Aorta (tissue), 5 donors: ENCODE measurements around the gene ZNF57. TPM values are rescaled to one million over a fixed set of nuclear protein-coding genes. Genes with fewer than 3 reads are reported as not detected.

Experiments
- ATAC-seq: fragments of 200-7000 bp; cut with Tn5 transposase; one replicate; pipeline ENCODE4 v1.9.1; 2022; ENCODE audit warnings: moderate library complexity; ENCODE audit not compliant: low FRiP score
- DNase-seq, 2 donors: peaks; one replicate each; pipeline ENCODE4 v3.0.0-alpha.2; 2020
- H3K27ac ChIP-seq, 2 donors: one replicate each; pipeline ENCODE4 v1.5.1; 2013; ENCODE audit warnings: low read length in 2 of 2, mild to moderate bottlenecking in 2 of 2, moderate library complexity in 2 of 2, control low read depth in 1 of 2, inconsistent platforms in 1 of 2, low read depth in 1 of 2
- H3K27me3 ChIP-seq, 2 donors: one replicate each; pipeline ENCODE4 v1.6.1; 2013; ENCODE audit warnings: control low read depth in 1 of 2, low read length in 1 of 2, mild to moderate bottlenecking in 1 of 2, moderate library complexity in 1 of 2; ENCODE audit not compliant: insufficient read depth in 2 of 2, control insufficient read depth in 1 of 2
- H3K36me3 ChIP-seq, 2 donors: one replicate each; pipeline ENCODE4 v1.6.1; 2013; ENCODE audit warnings: control low read depth in 1 of 2, low read length in 1 of 2, mild to moderate bottlenecking in 1 of 2; ENCODE audit not compliant: insufficient read depth in 2 of 2, control insufficient read depth in 1 of 2
- H3K4me1 ChIP-seq, 2 donors: one replicate each; pipeline ENCODE4 v1.6.1; 2013; ENCODE audit warnings: low read length in 2 of 2, control low read depth in 1 of 2, mild to moderate bottlenecking in 1 of 2, moderate library complexity in 1 of 2; ENCODE audit not compliant: insufficient read depth in 2 of 2, control insufficient read depth in 1 of 2
- H3K4me3 ChIP-seq, 2 donors: one replicate each; pipeline ENCODE4 v1.5.1; 2013; ENCODE audit warnings: low read length in 2 of 2, control low read depth in 1 of 2, mild to moderate bottlenecking in 1 of 2
- H3K9me3 ChIP-seq: one replicate; pipeline ENCODE4 v1.6.1; 2013; ENCODE audit warnings: mild to moderate bottlenecking, low read length; ENCODE audit not compliant: control insufficient read depth
- WGBS, 2 donors: extraction: QIAGEN DNeasy Blood & Tissue Kit; methylation state at CpG; one replicate each; pipeline ENCODE4 v1.1.7; 2013; 5-methylcytosine and 5-hydroxymethylcytosine counted together
- intact Hi-C, 2 donors: fragments of 100-400 bp; cut with DNase I; formaldehyde crosslinking; loops; one replicate each; pipeline versions ENCODE4 v1.14.2 to v1.15.0; 2022
- long read RNA-seq, 2 donors: library from polyadenylated mRNA; unstranded; transcript quantifications; one replicate each; pipeline ENCODE4 v2.0.0, GENCODE V29; 2020 to 2021
- polyA plus RNA-seq, 2 donors: library from polyadenylated mRNA; stranded (reverse); fragments of 200-250 nt; gene quantifications; one replicate each; pipeline ENCODE4 v1.2.3, GENCODE V29; 2013
- total RNA-seq, 2 donors: library from RNA; stranded (reverse); fragmentation: NEBNext Ultra II Directional; extraction: Animal tissue kit (Norgen Biotek cat#: 25700); gene quantifications; one replicate each; pipeline ENCODE4 v1.2.1, GENCODE V29; 2021
- donor health status: healthy with polysubstance abuse.
- donor health status: Bipolar disorder and iron deficiency.
- donor health status: DM: no; HTN: no; CAD: no.
- donor health status: DM: no; HTN: no; CAD: no.
- donor health status: DM: yes; HTN: yes; CAD: no.

Gene ZNF57
- total RNA-seq = 1 to 10 TPM; 2.7 to 4.1 TPM
- 1 to 10 TPM; 2.5 to 3.3 TPM for polyA plus RNA-seq
- long read RNA-seq, donor 1, transcript ZNF57-201 (4 exons, 2,003 nt) = major isoform, 11 of 12 reads
- long read RNA-seq, donor 1, partial matches to known transcripts = 0 of 12 reads
- long read RNA-seq, donor 1, other reads (novel, unspliced or antisense) = 0 of 12 reads
- long read RNA-seq, donor 2, partial matches to known transcripts = 1 of 3 reads
- long read RNA-seq, donor 2, other reads (novel, unspliced or antisense) = 0 of 3 reads

DNA sequence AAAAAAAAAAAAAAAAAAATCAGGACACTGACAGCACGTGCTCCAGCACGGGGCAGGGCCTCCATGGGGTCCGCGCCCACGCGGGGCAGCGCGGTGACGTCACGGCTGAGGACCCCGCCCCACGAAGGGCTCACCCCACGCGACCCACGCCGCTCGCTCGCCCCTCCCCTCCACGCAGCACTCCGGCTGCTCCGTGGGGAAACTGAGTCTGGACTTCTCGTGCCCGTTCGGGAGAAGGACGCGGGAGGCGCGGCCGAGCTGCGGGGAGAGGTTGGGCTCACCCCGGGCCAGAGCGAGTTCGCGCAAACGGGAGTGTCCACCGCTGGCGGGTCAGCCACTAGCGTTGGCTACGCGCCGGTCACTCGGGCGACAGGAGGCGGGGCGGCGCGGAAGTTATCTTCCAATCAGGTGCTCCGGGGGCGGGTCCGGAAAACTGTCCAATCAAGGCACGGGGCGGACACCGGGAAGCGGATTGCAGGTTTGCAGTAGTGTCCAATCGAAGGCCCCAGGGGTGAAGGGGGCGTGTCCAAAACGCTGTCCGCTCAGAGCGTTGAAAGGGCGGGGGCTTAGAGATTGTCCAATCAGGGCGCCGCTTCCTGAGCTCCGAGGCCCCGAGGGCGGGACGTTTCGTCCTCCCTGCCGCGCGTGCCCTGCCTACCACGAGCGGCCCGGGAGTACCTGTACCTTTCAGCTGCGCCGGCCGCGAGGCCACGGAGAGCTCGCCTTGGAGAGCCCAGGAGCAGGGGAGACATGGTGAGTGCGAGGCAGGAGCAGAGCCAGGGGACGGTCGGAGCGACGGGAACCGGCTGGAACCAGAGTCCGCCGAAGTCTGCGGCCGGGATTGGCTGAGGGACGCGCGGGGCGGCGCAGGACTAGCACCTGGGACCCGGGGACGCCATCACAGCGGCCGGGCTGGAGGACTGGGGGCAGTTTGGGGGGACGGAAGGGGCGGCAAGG lies at the start of gene ZNF57:
Gene ZNF57 (plus strand): TSS at position 633 of the 957 bp plus-strand sequence. CDS start 118 bp downstream, at position 751.
- H3K27ac ChIP-seq = peak within 1 kb of the TSS in 1 of 2 donors; percentile 43
- intact Hi-C loops = loop anchor here in 1 of 2 donors (1.0 kb wide), 2 partner anchors 50 to 59 kb away; partner anchors contain the start of gene ZNF555
- WGBS, 2 donors = 0 to 1% methylated on average over 94 to 100 of the region's 100 CpGs
- no peaks in the 10 kb centered on the region for H3K36me3 ChIP-seq
- no peaks in the 10 kb centered on the region for H3K9me3 ChIP-seq
- no peaks in the 10 kb centered on the region for H3K4me1 ChIP-seq
- H3K27me3 ChIP-seq = no peaks in the 10 kb centered on the region
- DNase-seq (peak; percentile 100), ATAC-seq (peak; percentile 99)
- H3K4me3 ChIP-seq = peak within 1 kb of the TSS; percentile 37 to 57

DNA sequence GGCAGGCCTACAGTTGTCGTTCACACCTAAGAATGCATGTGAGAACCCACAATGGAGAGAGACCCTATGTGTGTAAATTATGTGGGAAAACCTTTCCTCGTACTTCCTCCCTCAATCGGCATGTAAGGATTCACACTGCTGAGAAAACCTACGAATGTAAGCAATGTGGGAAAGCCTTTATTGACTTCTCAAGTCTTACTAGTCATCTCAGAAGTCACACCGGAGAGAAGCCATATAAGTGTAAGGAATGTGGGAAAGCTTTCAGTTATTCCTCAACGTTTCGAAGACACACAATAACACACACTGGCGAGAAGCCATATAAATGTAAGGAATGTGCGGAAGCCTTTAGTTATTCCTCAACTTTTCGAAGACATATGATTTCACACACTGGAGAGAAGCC lies 48.1 kb upstream of the ZNF57 start:
- 96 to 97% methylated on average over 10 of the region's 10 CpGs for WGBS, 2 donors
- H3K4me3 ChIP-seq = no peak overlapping the region
- H3K36me3 ChIP-seq = peaks cover 14 to 32% of the 10 kb centered on the region in 2 donors
- H3K4me1 ChIP-seq = no peaks in the 10 kb centered on the region
- ATAC-seq (no peak), DNase-seq (no peak)
- no peaks in the 10 kb centered on the region for H3K27me3 ChIP-seq
- H3K27ac ChIP-seq = no peak overlapping the region
- intact Hi-C loops = no loop called here
- H3K9me3 ChIP-seq = peaks cover 26% of the 10 kb centered on the region

DNA sequence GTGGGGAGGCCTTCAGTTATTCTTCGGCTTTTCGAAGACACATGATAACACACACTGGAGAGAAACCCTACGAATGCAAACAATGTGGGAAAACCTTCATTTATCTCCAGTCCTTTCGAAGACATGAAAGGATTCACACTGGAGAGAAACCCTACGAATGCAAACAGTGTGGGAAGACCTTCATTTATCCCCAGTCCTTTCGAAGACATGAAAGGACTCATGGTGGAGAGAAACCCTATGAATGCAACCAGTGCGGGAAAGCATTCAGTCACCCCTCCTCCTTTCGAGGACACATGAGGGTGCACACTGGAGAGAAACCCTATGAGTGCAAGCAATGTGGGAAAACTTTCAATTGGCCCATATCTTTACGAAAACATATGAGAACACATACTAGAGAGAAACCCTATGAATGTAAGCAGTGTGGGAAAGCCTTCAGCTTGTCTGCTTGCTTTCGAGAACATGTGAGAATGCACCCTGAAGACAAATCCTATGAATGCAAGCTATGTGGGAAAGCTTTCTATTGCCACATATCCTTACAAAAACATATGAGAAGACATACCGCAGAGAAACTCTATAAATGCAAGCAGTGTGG lies 47.6 kb upstream of the ZNF57 start:
- Histone ChIP-seq H3K36me3 (peaks cover 14 to 32% of the 10 kb centered on the region in 2 donors), H3K9me3 (peaks cover 29% of the 10 kb centered on the region), H3K4me1 (no peaks in the 10 kb centered on the region), H3K27ac (no peak overlapping the region), H3K4me3 (no peak overlapping the region), H3K27me3 (no peaks in the 10 kb centered on the region)
- no peak for ATAC-seq
- DNase-seq = no peak
- 98 to 99% methylated on average over 11 of the region's 11 CpGs for WGBS, 2 donors
- intact Hi-C loops = no loop called here

DNA sequence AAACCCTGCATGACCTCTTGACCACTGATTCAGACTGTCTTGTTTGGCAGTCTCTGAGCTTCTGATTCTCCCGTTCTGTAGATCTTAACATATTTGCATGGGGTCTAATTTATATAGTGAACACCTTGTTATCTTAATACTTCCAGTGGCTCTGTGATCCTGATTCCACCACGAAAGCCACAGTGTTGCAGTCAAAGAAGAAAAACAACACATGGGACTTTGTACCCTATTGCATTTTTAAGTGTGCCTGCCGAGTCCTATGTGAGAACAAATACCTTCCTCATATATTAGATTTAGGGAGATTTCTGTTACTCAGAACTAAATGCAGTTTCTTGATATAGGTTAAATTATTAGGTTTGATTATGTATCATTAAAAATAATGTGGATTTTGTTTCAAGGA lies 45.9 kb upstream of the ZNF57 start:
- no peak for ATAC-seq
- H3K9me3 ChIP-seq = peaks cover 36% of the 10 kb centered on the region
- no peak overlapping the region for H3K4me3 ChIP-seq
- WGBS, 2 donors = 97 to 99% methylated on average over 3 of the region's 3 CpGs
- no peak overlapping the region for H3K27ac ChIP-seq
- intact Hi-C loops = no loop called here
- no peaks in the 10 kb centered on the region for H3K4me1 ChIP-seq
- peaks cover 14 to 32% of the 10 kb centered on the region in 2 donors for H3K36me3 ChIP-seq
- no peak for DNase-seq
- H3K27me3 ChIP-seq = no peaks in the 10 kb centered on the region

DNA sequence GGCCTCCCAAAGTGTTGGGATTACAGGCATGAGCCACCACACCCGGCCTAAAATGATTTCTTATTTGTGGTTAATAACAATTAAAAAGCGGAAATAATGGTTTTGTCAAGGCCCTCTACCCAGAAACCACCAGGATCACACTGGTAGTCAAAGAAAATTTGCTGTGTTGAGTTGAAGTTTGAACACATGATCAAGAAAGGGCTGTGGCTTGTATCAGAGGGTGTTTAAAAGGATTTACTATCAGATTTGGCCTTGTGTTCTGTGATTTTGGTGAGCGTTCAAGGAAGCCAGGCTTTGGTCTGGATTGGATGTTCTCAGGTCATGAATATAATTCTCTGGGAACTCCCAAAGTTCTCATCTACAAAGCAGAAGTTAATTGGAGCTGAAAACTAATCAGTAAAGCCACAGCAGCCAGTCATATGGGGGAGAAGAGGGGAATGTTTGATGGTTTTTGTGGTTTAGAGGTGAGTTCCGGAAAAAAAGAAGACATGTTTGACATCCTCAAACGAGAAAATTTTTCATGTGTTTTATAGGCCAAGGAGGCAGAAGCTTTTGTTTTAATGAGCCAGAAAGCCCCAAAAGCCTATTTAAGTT lies 44.2 kb upstream of the ZNF57 start:
- no peak overlapping the region for H3K4me3 ChIP-seq
- intact Hi-C loops = no loop called here
- DNase-seq (no peak), ATAC-seq (no peak)
- 94 to 96% methylated on average over 5 of the region's 5 CpGs for WGBS, 2 donors
- H3K27ac ChIP-seq = no peak overlapping the region
- H3K4me1 ChIP-seq = no peaks in the 10 kb centered on the region
- peaks cover 33% of the 10 kb centered on the region for H3K9me3 ChIP-seq
- no peaks in the 10 kb centered on the region for H3K27me3 ChIP-seq
- peaks cover 13 to 21% of the 10 kb centered on the region in 2 donors for H3K36me3 ChIP-seq

DNA sequence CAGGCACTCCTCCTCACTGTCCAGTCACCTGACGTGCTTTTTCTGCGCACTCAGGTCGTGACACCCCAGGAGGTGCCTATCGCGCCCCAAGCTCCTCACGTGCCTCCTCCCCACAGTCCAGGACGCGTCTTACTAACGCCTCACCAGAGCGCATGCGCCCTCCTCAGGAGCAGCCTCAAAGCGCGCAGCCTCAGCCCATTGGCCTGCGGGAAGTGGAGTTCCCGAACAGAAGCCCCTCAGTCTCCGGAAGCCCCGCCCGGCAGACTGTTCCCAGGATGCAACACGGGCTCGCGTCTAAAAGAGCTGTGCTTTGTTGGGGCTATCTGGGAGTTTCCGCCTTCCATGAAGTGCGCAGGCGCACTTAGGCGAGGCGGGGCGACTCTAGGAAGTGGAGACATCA lies 41.9 kb upstream of the ZNF57 start:
- 67 to 68% methylated on average over 27 of the region's 27 CpGs for WGBS, 2 donors
- Histone ChIP-seq H3K27ac (no peak overlapping the region), H3K4me1 (no peaks in the 10 kb centered on the region), H3K4me3 (no peak overlapping the region), H3K9me3 (peaks cover 18% of the 10 kb centered on the region), H3K27me3 (no peaks in the 10 kb centered on the region), H3K36me3 (no peaks in the 10 kb centered on the region)
- no peak for DNase-seq
- no peak for ATAC-seq
- intact Hi-C loops = no loop called here

DNA sequence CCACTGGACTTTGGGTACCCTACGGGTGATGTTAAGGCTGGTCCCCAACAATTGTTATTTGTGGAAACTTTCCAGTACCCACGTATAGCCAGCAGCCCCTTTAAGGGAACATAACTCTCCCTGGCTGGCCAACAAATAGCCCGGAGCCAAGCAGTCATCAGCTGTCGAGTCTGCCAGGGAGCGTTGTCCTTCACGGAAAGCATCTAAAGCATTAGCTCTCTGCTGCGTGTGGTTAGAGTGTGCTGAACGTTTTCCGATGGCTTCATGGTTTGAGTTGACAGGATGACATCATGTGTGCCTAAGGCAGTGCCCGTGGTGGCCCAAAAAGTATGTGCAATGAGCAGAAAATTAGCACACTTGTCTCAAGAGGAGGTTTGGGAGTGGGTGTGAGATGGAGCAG lies 36.9 kb upstream of the ZNF57 start:
- 63 to 64% methylated on average over 10 of the region's 10 CpGs for WGBS, 2 donors

DNA sequence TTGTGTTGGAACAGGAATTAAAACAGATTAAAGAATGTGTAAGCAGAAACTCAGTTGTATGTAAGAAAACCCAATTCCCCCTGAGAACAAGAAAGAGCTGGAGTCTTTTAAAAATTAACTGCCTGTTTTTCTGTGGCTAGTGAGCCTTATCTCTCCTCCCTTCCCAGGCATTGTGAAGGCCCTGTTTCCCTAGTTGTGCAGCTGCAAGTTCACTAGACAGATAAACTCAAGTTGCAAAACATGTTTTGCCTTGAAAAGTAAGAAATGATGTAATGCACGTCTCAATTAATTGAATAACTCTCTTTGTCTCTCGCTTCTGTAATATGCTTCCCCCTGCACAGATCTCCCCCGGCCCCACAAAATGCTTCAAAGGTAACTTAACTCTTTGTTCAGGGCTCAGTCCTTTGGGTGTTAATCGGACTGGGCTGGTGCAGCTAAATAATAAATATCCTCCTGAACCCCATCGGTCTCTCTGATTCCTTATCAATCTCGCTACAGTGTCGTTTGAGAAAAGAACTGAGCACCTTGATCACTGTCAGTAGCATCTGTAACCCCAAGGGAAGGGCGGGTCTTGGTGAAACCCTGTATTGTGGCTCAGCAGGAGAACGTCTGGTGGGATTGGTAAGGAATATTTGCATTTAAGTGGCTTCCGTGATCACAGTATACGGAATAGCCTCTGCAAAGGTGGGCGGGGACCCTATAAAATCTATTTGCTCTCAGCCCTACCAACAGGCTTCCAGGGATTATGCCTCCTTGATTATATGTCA lies 35.2 kb upstream of the ZNF57 start:
- ATAC-seq (no peak), DNase-seq (no peak)
- Histone ChIP-seq H3K27ac (no peak overlapping the region), H3K9me3 (peaks cover 2% of the 10 kb centered on the region), H3K27me3 (no peaks in the 10 kb centered on the region), H3K36me3 (no peaks in the 10 kb centered on the region), H3K4me3 (no peak overlapping the region), H3K4me1 (no peaks in the 10 kb centered on the region)
- intact Hi-C loops = no loop called here
- WGBS, 2 donors = 72 to 78% methylated on average over 12 of the region's 12 CpGs

More for the DNA sequence above, 36.9 kb upstream of the ZNF57 start:
- Histone ChIP-seq H3K27ac (no peak overlapping the region), H3K4me3 (no peak overlapping the region), H3K9me3 (peaks cover 7% of the 10 kb centered on the region), H3K27me3 (no peaks in the 10 kb centered on the region), H3K4me1 (no peaks in the 10 kb centered on the region), H3K36me3 (no peaks in the 10 kb centered on the region)
- ATAC-seq (no peak), DNase-seq (no peak)
- intact Hi-C loops = no loop called here
